Stimulated activated naive CD8-positive, alpha-beta T cell treated with anti-CD3 and anti-CD28 coated beads, Interleukin-15, Interleukin-2, amounts not matched to agents 100 U/mL and 50 U/mL, for 24 hours (primary cell): ENCODE measurements around the gene C1orf210.

Experiments
- ATAC-seq: fragments of 150-1000 bp; cut with Tn5 transposase; one replicate; pipeline ENCODE4 v1.10.0; 2021
- DNase-seq: peaks from one replicate; pipeline ENCODE4 v3.0.0; 2021

The C1orf210 gene

DNA sequence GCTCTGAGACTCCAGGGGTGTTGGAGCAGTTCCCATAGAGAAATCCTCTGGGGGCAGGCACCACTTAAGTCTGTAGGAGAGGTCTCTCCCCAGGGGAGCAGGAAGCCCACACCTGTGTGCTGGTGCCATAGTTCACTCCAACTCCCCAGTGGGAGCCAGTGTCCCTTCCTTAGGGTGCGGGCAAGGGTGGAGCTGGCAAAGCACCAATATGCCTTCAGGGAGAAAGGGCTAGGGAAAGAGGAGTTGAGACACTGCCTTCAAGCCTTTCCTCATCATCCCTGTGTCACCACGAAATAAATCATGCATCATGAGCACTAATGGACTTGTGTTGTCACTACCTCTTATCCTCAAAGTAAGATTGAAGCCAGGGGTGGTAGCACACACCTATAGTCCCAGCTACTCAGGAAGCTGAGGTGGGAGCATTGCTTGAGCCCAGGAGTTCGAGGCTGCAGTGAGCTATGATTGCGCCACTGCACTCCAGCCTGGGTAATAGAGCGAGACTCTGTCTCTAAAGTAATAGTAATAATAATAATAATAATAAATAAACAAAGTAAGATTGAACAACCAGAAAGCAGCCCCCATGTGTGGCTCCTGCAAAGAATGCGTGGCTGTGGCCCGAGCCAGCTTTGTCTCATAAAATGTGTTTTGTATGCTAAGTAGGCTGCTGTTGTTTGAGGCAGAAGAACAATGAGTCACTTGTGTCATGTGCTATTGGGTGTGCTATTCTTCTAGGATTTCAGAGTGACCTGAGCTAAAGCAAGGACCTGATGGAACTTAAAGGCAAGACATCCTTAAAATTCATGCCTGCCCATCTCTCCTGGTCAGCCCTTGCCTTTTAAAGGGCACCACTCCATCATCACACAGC lies 8.7 kb upstream of the C1orf210 start:
- no peak for DNase-seq
- no peak for ATAC-seq

DNA sequence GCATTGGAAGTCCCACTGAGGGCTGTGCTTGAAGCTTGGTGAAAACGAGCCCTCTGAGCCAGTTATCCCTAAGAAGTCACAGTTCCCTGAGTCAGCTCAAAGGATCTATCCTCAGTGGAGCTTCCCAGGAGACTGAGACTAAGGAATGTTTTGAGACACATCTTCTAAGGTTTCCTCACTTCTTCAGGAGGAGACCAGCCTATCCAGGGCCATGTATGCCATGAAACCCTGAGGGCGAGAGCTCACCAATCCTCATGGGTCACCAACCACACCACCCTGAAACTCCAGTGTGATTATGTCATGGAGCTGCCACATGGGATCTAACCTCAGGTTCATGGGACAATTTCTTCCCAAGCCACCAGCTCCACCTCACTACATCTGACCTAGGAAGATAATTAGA lies 7.8 kb upstream of the C1orf210 start:
- no peak for ATAC-seq
- no peak for DNase-seq

DNA sequence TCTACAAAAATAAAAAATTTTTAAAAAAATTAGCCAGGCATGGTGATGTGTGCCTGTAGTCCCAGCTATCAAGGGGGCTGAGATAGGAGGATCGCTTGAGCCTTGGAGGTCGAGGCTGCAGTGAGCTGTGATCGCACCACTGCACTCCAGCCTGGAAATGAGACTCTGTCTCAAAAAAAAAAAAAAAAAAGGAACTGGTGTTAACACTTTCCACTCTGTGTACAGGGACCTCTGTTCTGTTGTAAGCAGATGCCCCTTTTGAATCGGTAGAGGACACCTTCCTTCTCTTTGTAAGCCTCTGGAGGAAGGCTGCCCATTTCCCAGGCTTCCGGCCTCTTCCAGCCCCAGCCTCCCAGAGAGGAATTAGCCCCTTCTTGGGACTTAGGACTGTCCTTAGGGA lies 7.3 kb upstream of the C1orf210 start:
- ATAC-seq (no peak), DNase-seq (no peak)

GRCh38 chr1:43292216-43292615 lies 6.8 kb upstream of the C1orf210 start:
- ATAC-seq = no peak

GRCh38 chr1:43288785-43289706 lies 3.7 kb upstream of the C1orf210 start:
- DNase-seq (no peak), ATAC-seq (no peak)

More at GRCh38 chr1:43292216-43292615, 6.8 kb upstream of the C1orf210 start:
- DNase-seq = no peak

- DNase-seq (no peak), ATAC-seq (no peak)
Observed at GRCh38 chr1:43288058-43288784, 2.8 kb upstream of the C1orf210 start.

GRCh38 chr1:43286533-43286932 lies 1.2 kb upstream of the C1orf210 start:
- no peak for ATAC-seq
- DNase-seq = no peak

- no peak for ATAC-seq
- no peak for DNase-seq
Observed at GRCh38 chr1:43286115-43286514, 734 bp upstream of the C1orf210 start.

DNA sequence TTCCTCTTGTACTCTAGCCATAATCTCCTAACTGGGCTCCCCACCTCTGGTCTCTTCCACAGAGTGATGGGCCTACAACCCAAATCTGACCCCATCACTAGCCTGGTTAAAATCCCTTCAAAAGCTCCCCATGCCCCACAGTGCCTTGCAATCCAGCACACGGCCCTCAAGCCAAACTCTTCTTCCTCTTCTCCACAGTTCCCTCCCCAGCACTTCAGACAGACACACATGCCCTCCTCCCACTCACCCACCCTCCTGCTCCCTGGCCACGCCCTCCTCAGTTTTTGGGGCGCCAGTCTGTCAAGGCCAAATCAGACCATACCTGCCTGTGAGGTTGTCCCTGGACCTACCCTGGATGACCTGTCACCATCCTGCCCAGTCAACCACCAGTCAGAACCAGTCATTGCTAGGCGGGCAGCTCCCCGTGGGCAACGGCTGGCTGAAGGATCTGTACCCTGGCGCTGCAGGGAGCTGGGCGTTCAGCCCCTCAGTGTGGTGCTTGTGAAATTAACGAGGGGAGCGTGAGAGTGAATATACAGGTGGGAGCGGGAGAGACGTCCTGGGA lies 753 bp downstream of the C1orf210 start:
- ATAC-seq (no peak), DNase-seq (no peak)

GRCh38 chr1:43284065-43284464 lies 1.3 kb downstream of the C1orf210 start:
- ATAC-seq = no peak

GRCh38 chr1:43282220-43283195 lies 2.9 kb downstream of the C1orf210 start:
- ATAC-seq = no peak
- DNase-seq = no peak

More at GRCh38 chr1:43284065-43284464, 1.3 kb downstream of the C1orf210 start:
- DNase-seq = no peak

DNA sequence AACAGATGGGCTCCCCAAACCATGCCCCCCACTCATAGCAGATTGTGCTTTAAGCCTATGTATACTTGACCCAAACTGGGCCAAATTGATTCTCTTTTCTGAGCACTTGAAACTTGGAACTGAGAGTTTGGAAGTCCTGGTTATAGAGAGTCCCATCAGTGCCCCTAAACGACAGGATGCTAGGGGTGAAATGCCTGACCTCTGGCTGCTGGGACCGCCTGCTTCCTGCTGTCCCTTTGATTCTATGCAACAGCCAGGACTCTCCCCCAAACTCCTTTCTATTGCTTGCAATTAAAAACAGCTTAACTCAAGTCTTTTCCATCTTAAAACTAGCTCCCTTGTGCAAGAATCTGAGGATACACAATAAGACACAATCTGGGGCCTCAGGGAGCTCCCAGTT lies 4.7 kb downstream of the C1orf210 start:
- no peak for DNase-seq
- no peak for ATAC-seq

DNA sequence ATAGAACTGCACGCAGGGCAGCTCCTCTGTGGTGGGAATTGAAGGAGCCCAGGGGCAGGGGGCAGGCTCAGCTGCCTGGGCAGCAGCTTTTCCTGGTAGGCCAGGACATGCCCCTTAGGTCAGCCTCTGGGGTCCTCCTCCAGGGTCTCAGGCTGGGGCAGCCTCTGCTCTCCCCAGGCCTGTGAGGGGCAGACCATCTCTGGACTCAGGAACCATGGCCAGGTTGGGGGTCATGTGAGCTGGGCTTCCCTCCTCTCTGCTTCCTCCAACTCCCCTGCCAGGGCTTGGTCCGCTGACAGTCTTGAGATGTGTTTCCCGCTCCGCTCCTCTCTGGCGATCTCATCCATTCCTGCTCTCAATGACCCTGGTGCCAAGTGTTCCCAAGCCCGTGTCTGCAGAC lies 5.7 kb downstream of the C1orf210 start:
- ATAC-seq = no peak
- no peak for DNase-seq

DNA sequence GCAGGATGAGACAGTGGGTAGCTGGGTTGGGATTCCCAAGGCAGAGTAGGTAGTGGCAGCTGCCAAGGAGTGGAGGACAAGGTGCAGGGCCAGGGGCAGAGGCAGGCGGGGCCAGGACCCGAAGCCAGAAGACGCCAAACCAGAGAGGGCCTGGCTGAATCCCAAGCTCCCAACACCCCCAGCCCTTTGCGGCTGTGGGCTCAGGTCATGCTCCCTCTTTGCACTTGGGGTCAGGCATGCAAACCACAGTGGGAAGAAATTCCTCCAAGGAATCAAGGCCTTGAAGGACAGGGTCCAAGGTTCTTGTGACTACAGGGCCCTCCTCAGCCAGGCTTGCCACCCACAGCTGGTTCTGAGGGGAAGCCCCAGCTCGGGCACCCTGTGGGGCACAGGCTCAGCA lies 6.2 kb downstream of the C1orf210 start:
- ATAC-seq (no peak), DNase-seq (no peak)

DNA sequence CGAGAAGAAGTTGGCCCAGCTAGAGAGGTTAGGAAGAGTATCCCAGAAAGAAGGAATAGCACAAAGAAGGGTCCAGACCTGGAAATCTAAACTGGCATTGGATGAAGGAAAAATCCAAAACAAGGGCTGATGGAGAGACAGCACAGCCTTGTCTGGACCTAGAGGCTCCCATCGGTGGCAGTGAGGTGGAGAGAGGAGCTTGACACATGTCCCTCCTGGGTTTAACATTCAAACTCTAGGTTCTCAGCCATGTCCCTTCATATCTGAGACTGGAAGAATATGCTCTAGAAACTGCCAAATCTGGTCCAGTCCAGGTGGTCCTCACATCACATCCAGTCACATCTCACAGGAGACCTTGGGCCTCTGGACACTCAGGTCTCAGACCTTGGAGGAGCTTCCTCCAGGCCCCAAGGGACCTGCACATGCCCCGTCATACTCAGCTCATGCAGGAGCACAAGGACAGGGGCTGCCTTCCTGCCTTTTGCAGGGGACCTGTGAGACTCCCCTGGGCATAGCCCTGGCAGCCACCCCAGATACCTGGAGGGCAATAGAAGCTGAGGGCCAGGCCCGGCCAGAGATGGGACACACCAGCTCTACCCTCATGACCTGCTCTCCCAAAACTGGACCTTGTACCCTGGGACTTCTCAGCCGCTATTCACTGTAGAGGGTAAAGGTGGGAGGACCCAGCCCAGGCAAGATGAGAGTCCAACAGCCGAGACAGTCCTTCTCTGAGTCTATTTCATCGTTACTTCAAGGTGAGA lies 8.1 kb downstream of the C1orf210 start:
- no peak for DNase-seq
- ATAC-seq = no peak

GRCh38 chr1:43276673-43277072 lies 8.7 kb downstream of the C1orf210 start:
- no peak for ATAC-seq
- no peak for DNase-seq

- ATAC-seq = no peak
- no peak for DNase-seq
Observed at GRCh38 chr1:43275826-43276620, 9.4 kb downstream of the C1orf210 start.

GRCh38 chr1:43274804-43275180 lies 10.6 kb downstream of the C1orf210 start:
- no peak for DNase-seq
- ATAC-seq = no peak

GRCh38 chr1:43274125-43274803 lies 11.1 kb downstream of the C1orf210 start:
- ATAC-seq (peak; percentile 55), DNase-seq (peak; percentile 21)
